ENCODE data around the gene GPA33.
"Not testable (repeated sequence)": the region's sequence is repeated elsewhere in the genome, so short reads cannot be mapped to it uniquely, and the experiment has no call there.

Gene GPA33

DNA sequence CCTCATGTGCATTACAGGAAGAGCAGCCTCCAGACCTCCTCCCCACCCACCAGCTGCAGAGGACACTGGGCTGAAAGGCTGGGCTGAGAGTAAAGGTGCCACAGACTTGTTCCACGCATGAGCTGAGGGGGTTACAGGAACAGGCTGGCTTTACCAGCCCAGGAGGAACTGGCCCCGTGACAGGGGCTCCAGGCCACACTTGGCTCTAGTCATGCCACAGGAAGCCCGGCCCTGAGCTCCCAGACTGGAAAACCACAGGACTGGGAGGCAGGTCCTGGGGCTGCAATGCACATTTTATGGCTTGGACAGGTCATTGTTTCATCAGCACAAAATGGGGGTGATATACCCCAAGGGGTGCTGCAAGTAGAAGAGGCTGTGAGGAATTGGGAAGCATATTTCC, 35.6 kb downstream of the GPA33 start:
- DNase-seq (ENCODE audit: low read depth), result no peak
- H3K4me3 ChIP-seq (ENCODE audit: low read depth, low read length), result no peak overlapping the region
- TF ChIP-seq, protein P1, sequence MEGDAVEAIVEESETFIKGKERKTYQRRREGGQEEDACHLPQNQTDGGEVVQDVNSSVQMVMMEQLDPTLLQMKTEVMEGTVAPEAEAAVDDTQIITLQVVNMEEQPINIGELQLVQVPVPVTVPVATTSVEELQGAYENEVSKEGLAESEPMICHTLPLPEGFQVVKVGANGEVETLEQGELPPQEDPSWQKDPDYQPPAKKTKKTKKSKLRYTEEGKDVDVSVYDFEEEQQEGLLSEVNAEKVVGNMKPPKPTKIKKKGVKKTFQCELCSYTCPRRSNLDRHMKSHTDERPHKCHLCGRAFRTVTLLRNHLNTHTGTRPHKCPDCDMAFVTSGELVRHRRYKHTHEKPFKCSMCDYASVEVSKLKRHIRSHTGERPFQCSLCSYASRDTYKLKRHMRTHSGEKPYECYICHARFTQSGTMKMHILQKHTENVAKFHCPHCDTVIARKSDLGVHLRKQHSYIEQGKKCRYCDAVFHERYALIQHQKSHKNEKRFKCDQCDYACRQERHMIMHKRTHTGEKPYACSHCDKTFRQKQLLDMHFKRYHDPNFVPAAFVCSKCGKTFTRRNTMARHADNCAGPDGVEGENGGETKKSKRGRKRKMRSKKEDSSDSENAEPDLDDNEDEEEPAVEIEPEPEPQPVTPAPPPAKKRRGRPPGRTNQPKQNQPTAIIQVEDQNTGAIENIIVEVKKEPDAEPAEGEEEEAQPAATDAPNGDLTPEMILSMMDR (IDR thresholded peaks at IDR 0.05; ENCODE audit: control insufficient read depth, extremely low read depth, insufficient read depth), result no peak

DNA sequence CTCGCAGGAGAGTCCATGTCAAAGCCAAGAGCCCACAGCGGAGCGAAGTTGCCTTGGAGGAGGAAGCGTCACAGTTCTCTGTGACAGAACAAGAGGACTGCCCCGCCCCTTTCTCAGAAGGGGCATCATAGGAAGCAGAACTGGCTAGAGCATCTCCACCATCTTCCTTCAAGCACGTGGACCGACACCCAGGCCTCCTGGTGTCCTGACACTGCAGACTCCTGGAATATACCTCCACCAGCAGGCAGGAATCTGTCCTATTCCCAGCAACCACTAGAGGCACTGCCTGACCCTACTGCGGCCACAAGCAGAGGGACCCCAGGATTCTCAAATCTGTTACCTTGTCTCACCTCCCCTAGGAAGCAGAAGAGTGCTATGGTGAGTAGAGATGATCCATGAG, 37.8 kb downstream of the GPA33 start:
- TF ChIP-seq, protein P1 (IDR thresholded peaks at IDR 0.05; ENCODE audit: control insufficient read depth, extremely low read depth, insufficient read depth), result peak; percentile 34
- no peak for DNase-seq (ENCODE audit: low read depth)
- no peak overlapping the region for H3K4me3 ChIP-seq (ENCODE audit: low read depth, low read length)

DNA sequence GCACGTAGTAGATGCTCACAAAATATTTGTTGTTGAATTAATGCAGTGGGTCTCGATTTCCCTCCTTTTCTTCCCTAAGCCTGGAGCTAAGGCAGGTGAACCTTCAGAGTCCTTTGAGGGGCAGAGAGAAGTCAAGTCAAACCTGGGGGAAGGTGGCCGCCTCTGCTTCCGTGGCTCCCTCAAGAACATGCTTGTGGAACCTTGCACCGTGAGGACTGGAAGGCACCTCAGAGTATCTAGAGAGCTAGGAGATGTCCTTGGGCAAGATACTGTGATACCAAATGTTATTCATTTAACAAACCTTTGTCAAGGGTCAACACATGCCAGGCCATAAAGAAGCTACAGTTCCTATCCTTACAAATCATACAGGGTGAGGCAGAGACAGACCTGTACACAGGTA, 38.3 kb downstream of the GPA33 start:
- H3K4me3 ChIP-seq (ENCODE audit: low read depth, low read length), result no peak overlapping the region
- DNase-seq (ENCODE audit: low read depth), result no peak
- TF ChIP-seq, protein P1 (IDR thresholded peaks at IDR 0.05; ENCODE audit: control insufficient read depth, extremely low read depth, insufficient read depth), result no peak

DNA sequence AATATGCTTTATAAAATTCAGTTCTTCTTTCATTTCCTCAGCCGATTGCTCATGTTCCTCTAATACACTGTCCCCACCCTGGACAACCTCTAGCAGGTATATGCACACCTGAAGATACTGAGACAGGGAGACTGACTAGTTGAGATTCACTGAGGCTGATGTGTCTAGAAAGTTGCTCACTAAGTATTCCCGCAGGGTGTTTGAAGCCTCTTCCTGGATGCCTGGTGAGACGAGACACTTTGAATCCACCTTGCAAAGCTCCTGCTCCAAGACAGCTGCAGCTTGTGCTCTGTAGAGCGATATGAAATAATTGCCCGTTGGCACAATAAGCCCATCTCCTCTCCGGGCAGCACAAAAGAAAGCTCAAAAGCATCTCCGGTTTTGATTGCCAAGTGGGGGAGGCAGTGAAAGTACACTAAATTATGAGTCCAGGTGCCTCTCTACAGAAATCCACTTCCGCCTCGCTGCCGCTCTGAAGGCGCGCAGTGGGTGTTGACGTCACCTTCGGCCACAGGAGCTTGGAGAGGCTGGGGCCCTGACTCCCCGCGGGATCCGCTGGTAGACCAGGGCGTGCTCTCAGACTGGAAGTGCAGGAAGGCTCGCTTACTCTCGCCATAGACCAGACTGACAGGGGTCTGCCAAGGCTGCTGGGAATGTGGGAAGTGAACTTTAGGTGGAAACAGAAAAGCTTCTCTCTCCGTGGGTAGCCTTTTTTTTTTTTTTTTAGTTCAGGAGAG, 46.3 kb downstream of the GPA33 start:
- TF ChIP-seq, protein P1 (IDR thresholded peaks at IDR 0.05; ENCODE audit: control insufficient read depth, extremely low read depth, insufficient read depth), result no peak
- no peak for DNase-seq (ENCODE audit: low read depth)

DNA sequence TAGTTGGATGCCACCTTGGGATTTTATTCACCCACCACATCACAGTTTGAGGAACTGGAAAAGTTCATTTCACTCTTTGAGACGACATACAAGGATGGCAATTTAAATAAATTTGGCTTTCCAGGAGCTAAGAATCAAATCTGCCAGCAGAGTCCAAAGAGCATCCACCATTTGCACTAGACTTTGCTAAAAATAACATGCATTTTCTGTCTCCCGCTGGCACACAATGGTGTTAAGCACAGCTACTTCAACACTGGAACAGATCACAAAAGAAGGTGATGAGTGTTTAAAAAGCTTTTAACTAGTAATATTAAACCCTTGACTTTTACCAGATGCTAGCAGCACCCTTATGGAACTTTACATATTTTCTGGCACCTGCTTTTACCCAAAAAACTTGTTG, 56.5 kb downstream of the GPA33 start:
- H3K4me3 ChIP-seq (ENCODE audit: low read depth, low read length), result no peak overlapping the region
- DNase-seq (ENCODE audit: low read depth), result no peak
- TF ChIP-seq, protein P1 (IDR thresholded peaks at IDR 0.05; ENCODE audit: control insufficient read depth, extremely low read depth, insufficient read depth), result no peak

More for the DNA sequence above, 46.3 kb downstream of the GPA33 start:
- 0 out of 2 replicates have a peak overlapping the region, but pooled peaks have one; percentile 3 for H3K4me3 ChIP-seq (ENCODE audit: low read depth, low read length)

DNA sequence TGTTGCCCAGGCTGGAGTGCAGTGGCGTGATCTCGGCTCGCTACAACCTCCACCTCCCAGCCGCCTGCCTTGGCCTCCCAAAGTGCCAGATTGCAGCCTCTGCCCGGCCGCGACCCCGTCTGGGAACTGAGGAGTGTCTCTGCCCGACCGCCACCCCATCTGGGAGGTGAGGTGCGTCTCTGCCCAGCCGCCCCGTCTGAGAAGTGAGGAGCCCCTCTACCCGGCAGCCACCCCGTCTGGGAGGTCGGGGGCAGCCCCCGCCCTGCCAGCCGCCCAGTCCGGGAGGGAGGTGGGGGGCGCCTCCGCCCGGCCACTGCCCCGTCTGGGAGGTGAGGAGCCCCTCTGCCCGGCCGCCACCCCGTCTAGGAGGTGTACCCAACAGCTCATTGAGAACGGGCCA, 60.6 kb downstream of the GPA33 start:
- H3K4me3 ChIP-seq (ENCODE audit: low read depth, low read length); DNase-seq (ENCODE audit: low read depth): not testable (repeated sequence)

DNA sequence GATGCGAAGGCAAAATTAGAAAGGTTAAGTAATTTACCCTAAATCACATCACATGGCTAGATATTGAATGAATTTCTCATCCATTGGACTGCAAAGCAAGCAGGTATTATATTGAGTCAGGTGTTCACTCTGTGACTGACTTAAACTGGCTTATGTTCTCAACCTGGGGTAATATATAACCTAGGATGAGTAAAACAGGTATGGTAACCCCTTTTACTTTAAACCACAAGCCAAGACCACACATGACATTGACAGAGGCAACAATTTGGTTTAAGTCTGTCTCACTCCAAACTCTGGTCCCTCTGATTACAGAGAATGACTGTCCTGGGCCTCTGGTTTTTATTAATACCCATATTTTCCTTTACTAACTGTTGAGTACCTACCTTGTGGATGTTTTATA, 67.8 kb downstream of the GPA33 start:
- DNase-seq (ENCODE audit: low read depth), result no peak
- no peak overlapping the region for H3K4me3 ChIP-seq (ENCODE audit: low read depth, low read length)
- TF ChIP-seq, protein P1 (IDR thresholded peaks at IDR 0.05; ENCODE audit: control insufficient read depth, extremely low read depth, insufficient read depth), result no peak

All from LNCaP clone FGC (cell line).